NK-92 treated with Interleukin-12 subunit alpha and Interleukin-12 subunit beta, amount 100 ng/mL, for 24 hours (cell line): ENCODE measurements around the gene PIK3CD.
"Not testable (repeated sequence)": the region's sequence is repeated elsewhere in the genome, so short reads cannot be mapped to it uniquely, and the experiment has no call there.

ENCODE experiments used
- DNase-seq: peaks from one replicate; lab custom pipeline; 2025; lab: John Stamatoyannopoulos, UW

The PIK3CD gene

DNA sequence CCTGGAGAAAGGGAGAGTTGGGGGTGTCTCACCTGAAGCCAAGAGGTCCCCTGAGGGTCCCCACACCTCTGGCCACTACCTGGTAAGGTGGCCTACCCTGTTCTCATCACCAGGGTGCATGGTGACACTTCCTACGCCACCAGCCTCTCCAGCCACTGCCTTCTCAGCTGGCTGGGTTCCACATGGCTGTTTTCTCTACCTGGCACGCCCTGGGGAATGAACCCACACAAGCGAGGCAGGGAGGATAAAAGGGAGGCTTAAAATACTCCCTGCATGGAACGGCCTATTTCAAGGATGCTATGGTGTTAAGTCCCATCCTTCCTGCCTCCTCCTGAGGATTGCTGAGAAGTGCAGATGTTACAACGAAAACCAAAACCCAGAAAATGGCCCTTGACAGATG lies 84.7 kb downstream of the PIK3CD start:
- DNase-seq, result no peak

- DNase-seq, result no peak
Observed at GRCh38 chr1:9737057-9737456, 85.5 kb downstream of the PIK3CD start.

DNA sequence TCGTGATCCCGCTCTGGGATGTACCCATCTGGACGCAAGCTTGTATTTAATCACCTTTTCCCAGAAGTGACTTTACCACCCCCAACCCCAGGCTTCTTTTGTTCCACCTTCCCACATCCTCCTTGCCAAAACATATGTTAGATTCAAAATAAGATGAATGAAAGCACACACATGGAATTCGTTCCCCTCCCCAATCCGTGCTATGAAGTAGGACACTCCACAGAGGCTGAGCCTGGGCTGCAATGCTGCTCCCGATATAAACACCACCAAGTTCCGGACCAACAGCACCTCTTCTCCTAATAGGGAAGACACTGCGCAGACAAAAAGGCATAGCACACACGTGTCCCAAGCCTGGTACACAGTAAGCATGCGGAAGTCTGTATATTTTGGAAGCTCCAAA lies 86.1 kb downstream of the PIK3CD start:
- no peak for DNase-seq

GRCh38 chr1:9744106-9744799 lies 92.7 kb downstream of the PIK3CD start:
- no peak for DNase-seq

DNA sequence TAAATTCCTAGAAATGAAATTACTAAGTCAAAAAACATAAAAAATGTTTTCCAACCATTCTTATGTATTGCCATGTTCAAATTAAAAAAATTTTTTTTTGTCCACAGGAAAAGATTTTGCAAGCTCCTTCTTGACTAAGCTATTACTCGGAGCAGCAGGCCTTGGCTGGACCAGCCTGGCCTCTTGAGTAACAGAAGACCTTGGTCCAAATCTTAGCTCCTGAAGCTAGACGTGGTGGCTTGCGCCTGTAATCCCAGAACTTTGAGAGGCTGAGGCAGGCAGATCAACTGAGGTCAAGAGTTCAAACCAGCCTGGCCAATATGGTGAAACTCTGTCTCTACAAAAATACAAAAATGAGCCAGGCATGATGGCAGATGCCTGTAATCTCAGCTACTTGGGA lies 94.7 kb downstream of the PIK3CD start:
- no peak for DNase-seq

DNA sequence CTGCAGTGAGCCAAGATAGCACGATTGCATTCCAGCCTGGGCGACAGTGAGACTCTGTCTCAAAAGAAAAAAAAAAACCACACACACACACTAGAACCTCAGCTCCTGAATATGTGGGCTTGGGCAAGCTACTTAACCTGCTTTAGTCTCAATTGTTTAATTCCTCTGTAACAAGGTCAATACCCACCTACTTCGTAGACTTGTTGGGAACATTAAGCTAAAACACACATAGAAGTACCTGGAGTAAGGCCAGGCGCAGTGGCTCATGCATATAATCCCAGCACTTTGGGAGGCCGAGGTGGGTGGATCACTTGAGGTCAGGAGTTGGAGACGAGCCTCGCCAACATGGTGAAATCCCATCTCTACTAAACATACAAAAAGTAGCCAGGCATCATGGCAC lies 95.1 kb downstream of the PIK3CD start:
- DNase-seq, result no peak

DNA sequence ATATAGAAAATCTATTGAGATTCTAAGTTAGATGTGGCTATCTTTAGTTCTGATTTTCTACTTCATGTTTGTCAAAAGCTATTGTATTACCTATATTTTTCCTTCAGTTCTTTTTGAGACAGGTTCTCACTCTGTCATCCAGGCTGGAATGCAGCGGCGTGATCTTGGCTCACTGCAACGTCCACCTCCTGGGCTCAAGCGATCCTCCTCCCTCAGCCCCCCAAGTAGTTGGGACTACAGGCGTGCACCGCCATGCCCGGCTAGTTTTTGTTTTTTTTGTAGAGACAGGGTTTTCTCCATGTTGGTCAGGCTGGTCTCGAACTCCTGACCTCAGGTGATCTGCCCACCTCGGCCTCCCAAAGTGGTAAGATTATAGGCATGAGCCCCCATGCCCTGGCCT lies 96.9 kb downstream of the PIK3CD start:
- not testable (repeated sequence) for DNase-seq

DNA sequence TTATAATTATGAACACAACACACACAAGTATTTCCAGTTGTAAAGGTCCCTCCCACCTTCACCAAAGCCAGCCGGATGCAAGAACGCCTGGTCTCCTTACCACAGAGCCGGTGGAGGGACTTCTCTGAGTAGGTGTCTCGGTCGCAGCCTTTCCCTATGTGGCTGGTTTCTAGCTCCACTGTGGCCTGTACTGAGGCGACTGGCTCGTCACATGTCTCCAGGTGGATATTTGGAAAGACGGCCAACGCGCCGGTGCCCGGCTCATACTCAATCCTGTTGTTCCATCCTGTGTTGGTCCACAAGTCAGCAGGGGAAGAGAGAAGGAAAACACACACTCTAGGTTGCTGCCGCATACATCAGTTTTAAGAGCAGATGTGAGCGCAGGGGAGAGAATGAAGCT lies 97.8 kb downstream of the PIK3CD start:
- no peak for DNase-seq

DNA sequence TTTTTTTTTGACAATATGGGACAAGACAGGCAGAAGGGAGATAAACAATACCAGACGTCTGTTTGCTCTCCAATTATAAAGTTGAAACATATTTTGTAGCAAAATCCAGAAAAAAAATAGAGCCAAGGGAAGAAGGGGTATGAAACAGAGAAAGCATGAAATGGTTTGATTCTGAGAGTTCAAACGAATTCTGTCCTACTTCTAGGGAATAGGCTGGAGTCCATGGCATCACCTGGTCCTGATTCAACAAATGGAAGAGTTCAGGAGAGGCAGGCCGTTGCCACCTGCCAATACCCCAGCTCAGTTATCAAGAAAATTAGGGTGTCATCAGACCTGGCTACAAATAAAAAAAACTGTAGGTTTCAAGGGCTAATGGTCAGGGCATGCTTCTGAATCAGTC lies 100.4 kb downstream of the PIK3CD start:
- DNase-seq, result no peak

DNA sequence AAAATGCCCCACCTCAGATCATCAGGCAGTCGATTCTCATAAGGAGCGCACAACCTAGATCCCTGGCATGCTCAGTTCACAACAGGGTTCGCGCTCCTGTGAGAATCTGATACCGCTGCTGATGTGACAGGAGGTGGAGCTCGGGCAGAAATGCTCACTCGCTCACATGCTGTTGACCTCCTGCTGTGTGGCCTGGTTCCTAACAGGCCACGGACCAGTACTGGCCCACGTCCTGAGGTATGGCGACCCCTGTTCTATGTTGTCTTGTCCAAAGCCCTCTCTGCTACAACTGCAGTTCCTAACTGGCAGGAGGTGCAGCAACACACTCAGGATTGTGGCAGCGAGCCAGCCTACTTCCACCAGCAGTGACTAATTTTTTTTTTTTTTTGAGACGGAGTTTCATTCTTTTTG lies 101.6 kb downstream of the PIK3CD start:
- no peak for DNase-seq

DNA sequence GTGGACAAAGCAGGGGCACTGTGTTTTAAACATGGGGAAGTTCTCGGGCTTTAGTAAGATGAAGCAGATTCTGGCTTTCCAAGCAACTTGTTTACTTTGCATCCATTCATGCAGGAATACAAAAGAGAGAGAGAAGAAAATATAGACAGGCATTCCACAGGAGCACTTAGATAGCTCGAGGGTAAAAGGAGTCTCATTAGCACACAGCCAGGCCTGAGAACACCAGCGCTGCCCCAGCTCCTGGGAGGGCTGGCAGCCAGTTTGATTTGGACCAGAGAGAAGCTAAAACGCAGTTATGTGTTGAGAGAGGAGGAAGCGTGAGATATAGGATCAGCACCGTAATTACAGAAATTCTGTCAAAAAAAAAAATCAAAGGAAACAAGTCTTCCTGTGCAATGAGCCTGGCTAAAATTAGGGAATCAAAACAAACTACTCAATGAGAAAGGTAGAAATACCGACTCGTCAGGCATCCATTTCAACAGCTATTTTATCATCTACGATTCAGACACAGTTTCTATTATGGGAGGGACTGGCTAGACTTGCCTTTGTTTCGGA lies 104.0 kb downstream of the PIK3CD start:
- DNase-seq, result no peak

GRCh38 chr1:9758559-9759121 lies 107.1 kb downstream of the PIK3CD start:
- DNase-seq, result no peak

DNA sequence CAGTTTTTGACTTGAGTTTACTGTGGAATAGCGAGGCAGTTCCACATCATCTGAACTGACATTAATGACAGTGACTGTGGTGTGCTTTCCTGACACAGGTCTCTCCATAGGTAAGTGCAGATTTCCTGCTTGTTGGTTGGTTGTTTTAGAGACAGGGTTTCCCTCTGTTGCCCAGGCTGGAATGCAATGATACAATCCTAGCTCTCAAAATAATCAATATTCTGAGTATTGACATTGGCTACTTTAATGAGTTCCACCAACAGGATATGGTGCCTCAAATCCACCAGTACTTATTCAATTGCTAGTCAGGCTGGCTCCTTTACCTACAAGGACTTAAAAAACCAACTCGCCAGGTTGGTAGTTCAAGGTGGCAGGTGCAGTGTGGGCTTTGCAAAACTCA lies 108.4 kb downstream of the PIK3CD start:
- no peak for DNase-seq

GRCh38 chr1:9760824-9761223 lies 109.3 kb downstream of the PIK3CD start:
- DNase-seq, result no peak

GRCh38 chr1:9761855-9762254 lies 110.3 kb downstream of the PIK3CD start:
- no peak for DNase-seq

DNA sequence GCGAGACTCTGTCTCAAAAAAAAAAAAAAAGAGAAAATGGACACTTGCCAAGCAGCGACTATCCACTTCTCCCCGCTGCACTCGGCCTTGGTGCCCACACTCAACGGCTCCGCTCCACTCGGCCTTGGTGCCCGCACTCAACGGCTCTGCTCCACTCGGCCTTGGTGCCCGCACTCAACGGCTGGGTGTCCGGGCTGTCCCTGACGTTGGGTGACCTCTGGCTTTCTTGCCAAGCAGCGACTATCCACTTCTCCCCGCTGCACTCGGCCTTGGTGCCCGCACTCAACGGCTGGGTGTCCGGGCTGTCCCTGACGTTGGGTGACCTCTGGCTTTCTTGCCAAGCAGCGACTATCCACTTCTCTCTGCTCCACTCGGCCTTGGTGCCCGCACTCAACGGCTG lies 110.9 kb downstream of the PIK3CD start:
- not testable (repeated sequence) for DNase-seq

DNA sequence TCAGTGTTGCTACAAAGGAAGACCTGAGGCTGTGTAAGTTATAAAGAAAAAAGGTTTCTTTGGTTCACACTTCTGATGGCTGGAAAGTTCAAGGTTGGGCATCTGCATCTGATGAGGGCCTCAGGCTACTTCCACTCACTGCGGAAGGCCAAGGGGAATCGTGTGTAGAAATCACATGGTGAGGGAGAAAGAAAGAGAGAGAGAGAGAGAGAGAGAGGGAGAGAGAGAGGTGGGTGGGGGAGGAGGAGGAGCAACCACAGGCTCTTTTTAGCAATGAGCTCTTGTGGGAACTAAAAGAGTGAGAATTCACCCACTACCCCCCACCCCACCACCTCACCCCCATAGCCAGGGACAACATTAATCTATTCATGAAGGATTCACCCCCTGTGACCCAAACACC lies 112.4 kb downstream of the PIK3CD start:
- DNase-seq, result no peak

GRCh38 chr1:9764550-9764949 lies 113.0 kb downstream of the PIK3CD start:
- no peak for DNase-seq

DNA sequence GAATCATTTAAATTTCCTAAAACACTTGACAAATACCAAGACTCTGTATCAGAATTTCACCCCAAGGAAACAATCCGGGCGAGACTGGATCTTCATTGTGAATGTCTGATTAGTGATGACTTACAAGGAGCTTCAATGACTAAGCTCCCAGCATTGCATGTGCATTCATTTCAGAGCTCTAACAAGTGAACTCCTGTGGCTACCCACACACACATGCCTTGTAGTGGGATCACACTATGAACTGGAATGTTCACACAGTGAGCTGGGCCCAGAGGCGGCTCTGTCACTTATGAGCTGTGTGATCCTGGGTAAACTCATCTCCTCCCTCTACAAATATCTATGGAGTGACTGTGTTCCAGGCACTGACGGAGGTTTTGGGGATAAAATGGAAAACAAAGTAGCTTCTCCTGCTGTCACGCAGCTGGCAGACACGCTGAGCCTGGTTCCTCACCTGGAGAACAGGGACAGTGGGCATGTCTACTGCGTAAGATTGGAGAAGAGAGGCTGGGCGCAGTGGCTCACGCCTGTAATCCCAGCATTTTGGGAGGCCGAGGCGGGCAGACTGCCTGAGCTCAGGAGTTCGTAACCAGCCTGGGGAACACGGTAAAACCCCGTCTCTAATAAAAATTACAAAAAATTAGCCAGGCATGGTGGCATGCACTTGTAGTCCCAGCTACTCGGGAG lies 115.4 kb downstream of the PIK3CD start:
- no peak for DNase-seq

- DNase-seq, result no peak
Observed at GRCh38 chr1:9767964-9768668, 116.6 kb downstream of the PIK3CD start.

DNA sequence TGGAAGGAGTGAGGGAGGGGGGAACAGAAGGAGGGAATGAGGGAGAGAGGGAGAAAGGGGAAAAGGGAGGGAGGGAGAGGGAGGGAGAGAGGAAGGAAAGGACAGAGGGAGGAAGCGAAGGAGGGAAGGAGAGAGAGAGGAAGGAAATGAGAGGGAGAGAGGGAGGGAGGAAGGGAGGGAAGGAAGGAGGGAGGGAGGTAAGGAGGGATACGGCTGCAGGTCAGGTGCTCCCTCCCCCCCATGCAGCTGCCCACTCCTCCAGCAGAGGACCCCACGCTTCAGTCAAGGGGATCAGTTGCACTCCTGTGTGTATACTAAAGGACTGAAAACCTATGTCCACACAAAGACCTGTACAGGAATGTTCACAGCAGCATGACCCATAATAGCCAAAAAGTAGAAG lies 117.5 kb downstream of the PIK3CD start:
- DNase-seq, result no peak

GRCh38 chr1:9770298-9770697 lies 118.8 kb downstream of the PIK3CD start:
- no peak for DNase-seq
